Right lobe of liver (tissue), 4 donors: ENCODE data around the gene PCCA.

Experiments used
- POLR2A ChIP-seq: fragments of 450-650 bp; IDR thresholded peaks from one replicate; pipeline ENCODE4 v1.6.1; 2017; ENCODE audit warnings: antibody characterized with exemption, mild to moderate bottlenecking
- TF ChIP-seq, protein P1 (sequence below), 4 donors: fragments of 200-600 bp in 3 of 4; fragments of 450-650 bp in 1 of 4; IDR thresholded peaks; one replicate each; pipeline versions ENCODE4 v1.5.1 to v1.8.0; 2016 to 2022; ENCODE audit warnings: antibody characterized with exemption in 4 of 4, mild to moderate bottlenecking in 2 of 4
- donor health status: DM: no; HTN: no; CAD: no.
- donor health status: DM: no; HTN: no; CAD: no.
- donor health status: DM: no; HTN: yes; CAD: no.

DNA sequence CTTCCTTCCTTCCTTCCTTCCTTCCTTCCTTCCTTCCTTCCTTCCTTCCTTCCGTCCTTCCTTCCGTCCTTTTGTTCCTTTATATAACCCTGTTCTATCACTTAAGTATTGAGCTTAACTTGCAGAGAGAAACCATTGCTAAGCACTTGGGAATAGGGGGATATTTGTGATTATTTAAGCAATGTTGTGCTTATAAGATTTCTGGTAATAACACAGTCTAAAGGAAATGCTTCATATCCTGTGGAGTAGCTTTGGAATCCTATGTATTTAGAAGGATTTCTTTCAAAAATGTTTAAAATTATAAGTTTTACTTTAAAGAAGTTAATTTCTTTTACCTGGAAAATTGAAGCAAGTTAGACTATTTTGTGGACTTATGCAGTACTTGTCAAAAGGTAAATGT is 209.8 kb downstream of the PCCA start:
- TF ChIP-seq, protein P1, sequence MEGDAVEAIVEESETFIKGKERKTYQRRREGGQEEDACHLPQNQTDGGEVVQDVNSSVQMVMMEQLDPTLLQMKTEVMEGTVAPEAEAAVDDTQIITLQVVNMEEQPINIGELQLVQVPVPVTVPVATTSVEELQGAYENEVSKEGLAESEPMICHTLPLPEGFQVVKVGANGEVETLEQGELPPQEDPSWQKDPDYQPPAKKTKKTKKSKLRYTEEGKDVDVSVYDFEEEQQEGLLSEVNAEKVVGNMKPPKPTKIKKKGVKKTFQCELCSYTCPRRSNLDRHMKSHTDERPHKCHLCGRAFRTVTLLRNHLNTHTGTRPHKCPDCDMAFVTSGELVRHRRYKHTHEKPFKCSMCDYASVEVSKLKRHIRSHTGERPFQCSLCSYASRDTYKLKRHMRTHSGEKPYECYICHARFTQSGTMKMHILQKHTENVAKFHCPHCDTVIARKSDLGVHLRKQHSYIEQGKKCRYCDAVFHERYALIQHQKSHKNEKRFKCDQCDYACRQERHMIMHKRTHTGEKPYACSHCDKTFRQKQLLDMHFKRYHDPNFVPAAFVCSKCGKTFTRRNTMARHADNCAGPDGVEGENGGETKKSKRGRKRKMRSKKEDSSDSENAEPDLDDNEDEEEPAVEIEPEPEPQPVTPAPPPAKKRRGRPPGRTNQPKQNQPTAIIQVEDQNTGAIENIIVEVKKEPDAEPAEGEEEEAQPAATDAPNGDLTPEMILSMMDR (IDR thresholded peaks at IDR 0.05), result no peak
- TF ChIP-seq POLR2A, result no peak
